ENCODE data around the gene CDH12. TPM values are rescaled to one million over a fixed set of nuclear protein-coding genes. Genes with fewer than 3 reads are reported as not detected.

CDH12 gene
- total RNA-seq, 4 donors from 2014 or later, result 0.12 TPM; not detected in 3

GRCh38 chr5:22709743-22710142 is 143.4 kb downstream of the CDH12 start:
- no peak for ATAC-seq
- Histone ChIP-seq H3K27ac (no peak overlapping the region), H3K4me1 (no peaks in the 10 kb centered on the region), H3K9me3 (no peaks in the 10 kb centered on the region), H3K4me3 (no peak overlapping the region), H3K27me3 (no peaks in the 10 kb centered on the region), H3K36me3 (no peaks in the 10 kb centered on the region)
- TF ChIP-seq POLR2A (IDR thresholded peaks at IDR 0.05) (no peak), EP300 (IDR thresholded peaks at IDR 0.05) (no peak), CTCF (IDR thresholded peaks at IDR 0.05) (no peak), POLR2AphosphoS5 (IDR thresholded peaks at IDR 0.05) (no peak)

- Histone ChIP-seq H3K36me3 (no peaks in the 10 kb centered on the region), H3K27ac (no peak overlapping the region), H3K4me3 (no peak overlapping the region), H3K4me1 (no peaks in the 10 kb centered on the region), H3K27me3 (no peaks in the 10 kb centered on the region), H3K9me3 (no peaks in the 10 kb centered on the region)
- WGBS, 2 donors (ENCODE audit: low coverage in 1 of 2), result 83 to 92% methylated on average over 9 of the region's 9 CpGs
- no peak for ATAC-seq
- no peak for TF ChIP-seq POLR2A (IDR thresholded peaks at IDR 0.05)
- no peak for TF ChIP-seq EP300 (IDR thresholded peaks at IDR 0.05)
- TF ChIP-seq CTCF (IDR thresholded peaks at IDR 0.05), result no peak
- TF ChIP-seq POLR2AphosphoS5 (IDR thresholded peaks at IDR 0.05), result no peak
Measured at GRCh38 chr5:22708770-22709328, 144.3 kb downstream of the CDH12 start.

GRCh38 chr5:22706901-22707300 is 146.2 kb downstream of the CDH12 start:
- no peak for ATAC-seq
- no peak for TF ChIP-seq POLR2AphosphoS5 (IDR thresholded peaks at IDR 0.05)
- no peak for TF ChIP-seq POLR2A (IDR thresholded peaks at IDR 0.05)
- no peak for TF ChIP-seq CTCF (IDR thresholded peaks at IDR 0.05)
- TF ChIP-seq EP300 (IDR thresholded peaks at IDR 0.05), result no peak
- no peaks in the 10 kb centered on the region for H3K9me3 ChIP-seq
- WGBS, 2 donors (ENCODE audit: low coverage in 1 of 2), result 73 to 75% methylated on average over 1 of the region's 1 CpG
- no peaks in the 10 kb centered on the region for H3K27me3 ChIP-seq
- no peaks in the 10 kb centered on the region for H3K36me3 ChIP-seq
- H3K27ac ChIP-seq, result no peak overlapping the region
- H3K4me3 ChIP-seq, result no peak overlapping the region
- H3K4me1 ChIP-seq, result no peaks in the 10 kb centered on the region

- no peaks in the 10 kb centered on the region for H3K4me1 ChIP-seq
- 65 to 67% methylated on average over 4 to 5 of the region's 5 CpGs for WGBS, 2 donors (ENCODE audit: low coverage in 1 of 2)
Measured at GRCh38 chr5:22699319-22699718, 153.8 kb downstream of the CDH12 start.

More at GRCh38 chr5:22699319-22699718, 153.8 kb downstream of the CDH12 start:
- no peak for ATAC-seq
- no peaks in the 10 kb centered on the region for H3K27me3 ChIP-seq
- no peaks in the 10 kb centered on the region for H3K9me3 ChIP-seq
- no peak overlapping the region for H3K4me3 ChIP-seq
- H3K27ac ChIP-seq, result no peak overlapping the region
- no peaks in the 10 kb centered on the region for H3K36me3 ChIP-seq
- TF ChIP-seq CTCF (IDR thresholded peaks at IDR 0.05), result no peak
- TF ChIP-seq EP300 (IDR thresholded peaks at IDR 0.05), result no peak
- TF ChIP-seq POLR2A (IDR thresholded peaks at IDR 0.05), result no peak
- TF ChIP-seq POLR2AphosphoS5 (IDR thresholded peaks at IDR 0.05), result no peak

All from gastroesophageal sphincter (tissue), 4 donors.